Regular cardiac myocyte (primary cell): ENCODE measurements around the gene WSCD1. TPM values are rescaled to one million over a fixed set of nuclear protein-coding genes. Genes with fewer than 3 reads are reported as not detected.

Experiments
- total RNA-seq: library from RNA; depleted of rRNA; stranded (reverse); fragments of >200 nt; gene quantifications from 2 replicates; pipeline ENCODE4 v1.2.3, GENCODE V29; 2014

WSCD1 gene
- 0.85 and 3.3 TPM in 2 replicates for total RNA-seq

DNA sequence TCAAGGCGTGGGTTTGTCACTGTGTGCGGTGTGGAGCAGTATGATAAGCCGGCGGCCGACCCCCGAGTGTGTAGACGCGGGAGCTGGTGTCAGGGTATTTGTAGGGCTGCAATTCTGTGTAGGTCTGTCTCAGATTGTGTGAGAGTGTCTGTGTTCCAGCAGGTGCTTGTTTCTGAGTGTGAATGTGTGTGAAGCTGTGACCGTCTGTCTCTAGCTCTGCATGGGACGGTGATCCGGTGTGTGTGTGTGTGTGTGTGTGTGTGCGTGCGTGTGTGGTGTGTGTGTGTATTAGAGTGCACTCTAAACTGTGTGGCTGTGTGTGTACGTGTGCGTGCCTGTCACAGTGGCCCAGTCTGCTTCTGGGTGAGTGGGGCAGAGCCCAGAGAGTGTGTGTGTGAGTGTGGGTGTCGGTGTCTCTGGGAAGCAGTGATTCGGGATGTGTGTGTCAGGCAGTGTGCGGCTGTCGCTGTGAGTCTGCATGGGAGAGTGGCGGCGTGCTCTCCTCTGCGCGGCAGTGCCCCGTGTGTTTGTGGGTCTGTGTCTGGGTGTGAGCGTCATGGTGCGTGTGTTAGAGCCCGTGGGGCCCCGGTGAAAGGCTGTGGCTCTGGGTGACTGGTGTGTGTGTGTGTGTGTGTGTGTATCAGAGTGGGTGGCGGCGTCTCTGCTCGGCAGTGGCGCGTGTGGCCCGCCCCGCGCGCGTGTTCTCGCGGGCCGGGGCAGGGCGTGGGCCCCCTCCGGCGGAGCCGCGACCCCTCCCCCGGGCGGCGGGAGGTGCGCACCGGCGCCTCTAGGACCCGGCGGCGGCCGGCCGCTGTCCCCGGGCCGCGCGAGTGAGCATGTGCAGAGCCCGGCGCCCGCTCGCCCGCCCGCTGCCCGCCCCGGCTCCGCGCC, at the start of gene WSCD1:
WSCD1 (plus strand) TSS at position 841 of the 891 bp plus-strand sequence. CDS start 10,280 bp downstream, outside the sequence.

